Measurements from ENCODE around the gene MRPL37. TPM values are rescaled to one million over a fixed set of nuclear protein-coding genes. Genes with fewer than 3 reads are reported as not detected.

The MRPL37 gene
- total and polyA plus RNA-seq, 2 donors from 2014 or later = 47.4 to 114 TPM

GRCh38 chr1:54167422-54168139 lies 32.4 kb upstream of the MRPL37 start:
- no peaks in the 10 kb centered on the region for H3K9me3 ChIP-seq (ENCODE audit: control insufficient read depth in 2 of 3, insufficient read depth in 1 of 3, low read length in 3 of 3)
- TF ChIP-seq CTCF (IDR thresholded peaks at IDR 0.05; ENCODE audit: borderline replicate concordance, extremely low read depth, insufficient read depth) = no peak
- no peaks in the 10 kb centered on the region for H3K27me3 ChIP-seq (ENCODE audit: control insufficient read depth, insufficient read depth, low read length)
- no peak overlapping the region for H3K27ac ChIP-seq (ENCODE audit: low read depth in 2 of 2, low read length in 2 of 2)
- peaks cover 0 to 3% (median 2%) of the 10 kb centered on the region in 3 donors for H3K4me1 ChIP-seq (ENCODE audit: control insufficient read depth in 2 of 3, insufficient read depth in 2 of 3, low read depth in 1 of 3, low read length in 3 of 3)
- peak in 1 of 5 donors; percentile 51 for DNase-seq
- no peak overlapping the region for H3K4me3 ChIP-seq (ENCODE audit: low read length in 3 of 3)
- H3K9ac ChIP-seq (ENCODE audit: low read length in 3 of 3) = no peak overlapping the region
- H3K36me3 ChIP-seq (ENCODE audit: control insufficient read depth in 2 of 3, insufficient read depth in 3 of 3, low read length in 3 of 3) = no peaks in the 10 kb centered on the region
- intact Hi-C loops (cut with DNase I) = no loop called here
- FAIRE-seq = no peak

GRCh38 chr1:54168206-54168965 lies 31.6 kb upstream of the MRPL37 start:
- peak in 1 of 5 donors; percentile 33 for DNase-seq
- intact Hi-C loops (cut with DNase I) = no loop called here
- Histone ChIP-seq H3K4me3 (ENCODE audit: low read length in 3 of 3) (no peak overlapping the region), H3K9ac (ENCODE audit: low read length in 3 of 3) (no peak overlapping the region), H3K4me1 (ENCODE audit: control insufficient read depth in 2 of 3, insufficient read depth in 2 of 3, low read depth in 1 of 3, low read length in 3 of 3) (peaks cover 0 to 11% (median 7%) of the 10 kb centered on the region in 3 donors), H3K27me3 (ENCODE audit: control insufficient read depth, insufficient read depth, low read length) (no peaks in the 10 kb centered on the region), H3K36me3 (ENCODE audit: control insufficient read depth in 2 of 3, insufficient read depth in 3 of 3, low read length in 3 of 3) (no peaks in the 10 kb centered on the region), H3K9me3 (ENCODE audit: control insufficient read depth in 2 of 3, insufficient read depth in 1 of 3, low read length in 3 of 3) (no peaks in the 10 kb centered on the region), H3K27ac (ENCODE audit: low read depth in 2 of 2, low read length in 2 of 2) (no peak overlapping the region)
- no peak for FAIRE-seq
- TF ChIP-seq CTCF (IDR thresholded peaks at IDR 0.05; ENCODE audit: borderline replicate concordance, extremely low read depth, insufficient read depth) = no peak

GRCh38 chr1:54169068-54169467 lies 30.9 kb upstream of the MRPL37 start:
- TF ChIP-seq CTCF (IDR thresholded peaks at IDR 0.05; ENCODE audit: borderline replicate concordance, extremely low read depth, insufficient read depth) = no peak
- intact Hi-C loops (cut with DNase I) = no loop called here
- H3K4me1 ChIP-seq (ENCODE audit: control insufficient read depth in 2 of 3, insufficient read depth in 2 of 3, low read depth in 1 of 3, low read length in 3 of 3) = peaks cover 0 to 17% (median 13%) of the 10 kb centered on the region in 3 donors
- no peak overlapping the region for H3K27ac ChIP-seq (ENCODE audit: low read depth in 2 of 2, low read length in 2 of 2)
- no peak for DNase-seq
- no peak overlapping the region for H3K4me3 ChIP-seq (ENCODE audit: low read length in 3 of 3)
- H3K9ac ChIP-seq (ENCODE audit: low read length in 3 of 3) = no peak overlapping the region
- no peaks in the 10 kb centered on the region for H3K36me3 ChIP-seq (ENCODE audit: control insufficient read depth in 2 of 3, insufficient read depth in 3 of 3, low read length in 3 of 3)
- FAIRE-seq = no peak
- no peaks in the 10 kb centered on the region for H3K9me3 ChIP-seq (ENCODE audit: control insufficient read depth in 2 of 3, insufficient read depth in 1 of 3, low read length in 3 of 3)
- H3K27me3 ChIP-seq (ENCODE audit: control insufficient read depth, insufficient read depth, low read length) = no peaks in the 10 kb centered on the region

All from kidney (tissue), 14 donors.